ENCODE measurements around the gene CYP4A22. TPM values are rescaled to one million over a fixed set of nuclear protein-coding genes. Genes with fewer than 3 reads are reported as not detected.

The CYP4A22 gene
- total RNA-seq, 2 donors from 2014 or later = not detected

DNA sequence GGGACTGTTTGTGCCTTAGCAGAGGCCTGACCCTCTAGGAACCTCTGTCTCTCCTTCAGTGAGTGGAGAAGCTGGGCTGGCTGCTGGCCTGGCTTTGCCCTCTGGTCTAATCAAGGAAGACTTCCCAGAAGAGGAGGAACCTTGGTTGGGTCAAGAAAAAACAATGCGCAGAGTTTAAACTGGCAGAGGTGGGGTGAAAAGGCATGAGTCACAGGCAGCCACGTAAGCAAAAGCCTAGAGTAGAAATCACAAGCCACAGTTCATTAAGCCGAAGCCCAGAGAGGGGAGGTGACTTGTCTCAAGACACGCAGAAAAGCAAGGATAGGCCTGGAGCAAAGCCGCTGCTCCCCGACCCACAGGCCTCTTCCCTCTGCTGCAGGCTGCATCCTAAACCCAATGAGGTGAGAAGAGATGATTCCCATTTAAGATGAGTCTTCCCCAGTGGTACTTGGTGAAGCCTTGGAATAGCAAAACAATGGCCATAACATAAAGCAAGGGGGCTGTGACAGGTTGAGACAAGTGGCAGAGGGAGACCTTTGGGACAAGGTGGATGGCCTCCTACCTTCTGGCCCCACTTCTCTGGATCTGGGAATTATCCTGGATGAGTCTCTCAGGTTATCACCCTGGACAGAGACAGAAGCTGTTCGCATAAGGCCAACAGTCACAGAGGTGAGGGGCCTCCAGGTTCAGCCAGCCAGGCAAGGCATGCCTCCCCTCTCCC lies 44.9 kb downstream of the CYP4A22 start:
- no peaks in the 10 kb centered on the region for H3K9me3 ChIP-seq
- no peak overlapping the region for H3K27ac ChIP-seq
- TF ChIP-seq, protein P1, sequence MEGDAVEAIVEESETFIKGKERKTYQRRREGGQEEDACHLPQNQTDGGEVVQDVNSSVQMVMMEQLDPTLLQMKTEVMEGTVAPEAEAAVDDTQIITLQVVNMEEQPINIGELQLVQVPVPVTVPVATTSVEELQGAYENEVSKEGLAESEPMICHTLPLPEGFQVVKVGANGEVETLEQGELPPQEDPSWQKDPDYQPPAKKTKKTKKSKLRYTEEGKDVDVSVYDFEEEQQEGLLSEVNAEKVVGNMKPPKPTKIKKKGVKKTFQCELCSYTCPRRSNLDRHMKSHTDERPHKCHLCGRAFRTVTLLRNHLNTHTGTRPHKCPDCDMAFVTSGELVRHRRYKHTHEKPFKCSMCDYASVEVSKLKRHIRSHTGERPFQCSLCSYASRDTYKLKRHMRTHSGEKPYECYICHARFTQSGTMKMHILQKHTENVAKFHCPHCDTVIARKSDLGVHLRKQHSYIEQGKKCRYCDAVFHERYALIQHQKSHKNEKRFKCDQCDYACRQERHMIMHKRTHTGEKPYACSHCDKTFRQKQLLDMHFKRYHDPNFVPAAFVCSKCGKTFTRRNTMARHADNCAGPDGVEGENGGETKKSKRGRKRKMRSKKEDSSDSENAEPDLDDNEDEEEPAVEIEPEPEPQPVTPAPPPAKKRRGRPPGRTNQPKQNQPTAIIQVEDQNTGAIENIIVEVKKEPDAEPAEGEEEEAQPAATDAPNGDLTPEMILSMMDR (IDR thresholded peaks at IDR 0.05) = no peak
- DNase-seq (ENCODE audit: low spot score) = no peak
- no peaks in the 10 kb centered on the region for H3K36me3 ChIP-seq
- peaks cover 0 to 16% of the 10 kb centered on the region in 2 donors for H3K4me1 ChIP-seq
- H3K4me3 ChIP-seq = no peak overlapping the region
- no peaks in the 10 kb centered on the region for H3K27me3 ChIP-seq

DNA sequence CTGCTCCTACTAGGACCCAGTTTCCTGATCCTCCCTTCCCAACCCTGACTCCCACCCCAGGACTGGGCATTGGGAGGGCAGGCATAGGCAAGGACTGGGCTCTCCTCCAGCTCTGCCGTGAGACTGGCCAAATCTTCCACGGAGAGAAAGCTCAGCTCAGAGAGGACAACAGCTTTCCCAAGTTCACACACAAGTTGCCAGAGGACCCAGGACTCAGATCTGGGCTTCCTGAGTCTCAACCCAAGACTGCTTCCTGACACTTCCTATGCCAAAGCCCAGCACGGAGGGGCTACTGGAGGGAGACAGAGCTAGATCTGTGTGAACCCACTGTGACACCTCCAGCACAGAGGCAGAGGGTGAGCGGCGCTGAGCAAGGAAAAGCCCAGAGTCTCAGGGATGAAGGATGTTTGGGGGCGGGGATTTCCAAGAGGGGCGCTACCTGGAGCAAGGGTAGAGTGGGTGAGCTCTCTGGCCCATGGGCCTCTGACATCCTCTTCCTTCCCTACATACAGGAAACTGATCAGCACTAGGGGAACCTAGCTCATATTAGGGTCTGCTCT lies 45.5 kb downstream of the CYP4A22 start:
- no peak overlapping the region for H3K27ac ChIP-seq
- no peaks in the 10 kb centered on the region for H3K9me3 ChIP-seq
- no peak overlapping the region for H3K4me3 ChIP-seq
- peaks cover 0 to 16% of the 10 kb centered on the region in 2 donors for H3K4me1 ChIP-seq
- DNase-seq (ENCODE audit: low spot score) = no peak
- TF ChIP-seq, protein P1 (IDR thresholded peaks at IDR 0.05) = no peak
- no peaks in the 10 kb centered on the region for H3K36me3 ChIP-seq
- no peaks in the 10 kb centered on the region for H3K27me3 ChIP-seq

DNA sequence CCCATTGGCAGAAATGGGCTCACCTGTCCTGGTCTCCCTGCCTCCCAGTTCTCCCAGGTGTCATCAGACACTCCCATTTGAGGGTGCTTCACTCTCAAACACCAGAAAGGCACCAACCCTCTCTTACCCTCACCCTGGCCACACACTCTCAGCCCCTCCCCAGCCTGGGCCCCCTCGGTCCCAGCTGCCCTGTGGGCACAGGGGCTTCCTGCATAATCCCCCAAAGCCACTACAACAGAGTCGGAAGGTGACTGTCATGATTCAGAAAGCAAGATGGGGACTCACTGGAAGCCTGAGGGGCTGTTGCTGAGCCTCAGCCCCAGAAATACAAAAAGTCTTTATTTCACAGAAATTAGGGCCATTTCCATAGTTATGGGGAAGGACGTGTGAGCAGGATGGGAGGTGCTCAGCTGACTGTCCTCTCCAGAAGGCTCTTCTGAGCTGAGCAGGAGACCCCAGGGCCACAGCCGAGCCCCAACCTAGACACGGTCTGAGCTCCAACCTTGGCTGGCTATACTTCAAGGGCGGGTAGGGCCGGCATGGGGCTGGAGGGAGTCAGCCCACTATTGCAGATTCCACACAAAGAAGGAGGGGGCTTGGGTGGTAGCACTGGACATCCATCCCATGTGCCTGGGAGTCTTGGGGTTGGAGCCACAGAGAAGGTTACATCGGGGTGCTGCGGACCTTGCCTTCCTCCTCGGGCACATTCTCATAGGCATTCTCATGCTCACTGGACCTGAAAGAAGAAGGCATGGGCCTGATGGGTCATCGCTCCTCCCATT lies 46.3 kb downstream of the CYP4A22 start:
- Histone ChIP-seq H3K27me3 (no peaks in the 10 kb centered on the region), H3K36me3 (no peaks in the 10 kb centered on the region), H3K9me3 (no peaks in the 10 kb centered on the region), H3K4me1 (peaks cover 0 to 16% of the 10 kb centered on the region in 2 donors), H3K4me3 (no peak overlapping the region), H3K27ac (no peak overlapping the region)
- TF ChIP-seq, protein P1 (IDR thresholded peaks at IDR 0.05) = no peak
- no peak for DNase-seq (ENCODE audit: low spot score)

DNA sequence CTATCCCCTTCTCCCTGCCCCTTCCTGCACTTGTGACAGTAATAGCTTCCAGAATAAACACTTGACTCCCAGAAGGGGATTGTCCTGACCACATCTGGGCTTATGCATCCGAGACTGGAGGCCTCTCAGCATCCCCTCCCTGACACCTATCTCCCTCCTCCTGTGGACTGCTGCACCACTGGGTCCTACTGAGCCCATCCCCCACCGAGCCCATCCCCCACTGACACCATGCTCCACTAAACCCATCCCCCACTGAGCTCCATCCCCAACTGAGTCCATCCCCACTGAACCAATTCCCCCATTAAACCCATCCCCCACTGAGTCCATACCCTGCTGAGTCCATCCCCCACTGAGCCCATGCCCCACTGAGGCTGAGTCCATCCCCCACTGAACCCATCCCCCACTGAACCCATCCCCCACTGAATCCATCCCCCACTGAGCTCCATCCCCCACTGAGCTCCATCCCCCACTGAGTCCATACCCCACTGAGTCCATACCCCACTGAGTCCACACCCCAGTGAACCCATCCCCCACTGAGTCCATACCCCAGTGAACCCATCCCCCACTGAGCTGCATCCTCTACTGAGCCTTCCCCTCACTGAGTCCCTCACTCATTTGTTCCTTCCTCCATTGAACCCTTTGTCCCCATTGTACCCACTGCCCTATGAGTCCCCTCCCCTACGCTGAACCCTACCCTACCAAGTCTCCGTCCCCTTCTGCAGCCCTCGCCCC lies 47.0 kb downstream of the CYP4A22 start:
- H3K4me1 ChIP-seq = peaks cover 0 to 15% of the 10 kb centered on the region in 2 donors
- H3K4me3 ChIP-seq = no peak overlapping the region
- no peaks in the 10 kb centered on the region for H3K27me3 ChIP-seq
- no peaks in the 10 kb centered on the region for H3K36me3 ChIP-seq
- no peak for DNase-seq (ENCODE audit: low spot score)
- H3K27ac ChIP-seq = no peak overlapping the region
- no peaks in the 10 kb centered on the region for H3K9me3 ChIP-seq
- TF ChIP-seq, protein P1 (IDR thresholded peaks at IDR 0.05) = no peak

DNA sequence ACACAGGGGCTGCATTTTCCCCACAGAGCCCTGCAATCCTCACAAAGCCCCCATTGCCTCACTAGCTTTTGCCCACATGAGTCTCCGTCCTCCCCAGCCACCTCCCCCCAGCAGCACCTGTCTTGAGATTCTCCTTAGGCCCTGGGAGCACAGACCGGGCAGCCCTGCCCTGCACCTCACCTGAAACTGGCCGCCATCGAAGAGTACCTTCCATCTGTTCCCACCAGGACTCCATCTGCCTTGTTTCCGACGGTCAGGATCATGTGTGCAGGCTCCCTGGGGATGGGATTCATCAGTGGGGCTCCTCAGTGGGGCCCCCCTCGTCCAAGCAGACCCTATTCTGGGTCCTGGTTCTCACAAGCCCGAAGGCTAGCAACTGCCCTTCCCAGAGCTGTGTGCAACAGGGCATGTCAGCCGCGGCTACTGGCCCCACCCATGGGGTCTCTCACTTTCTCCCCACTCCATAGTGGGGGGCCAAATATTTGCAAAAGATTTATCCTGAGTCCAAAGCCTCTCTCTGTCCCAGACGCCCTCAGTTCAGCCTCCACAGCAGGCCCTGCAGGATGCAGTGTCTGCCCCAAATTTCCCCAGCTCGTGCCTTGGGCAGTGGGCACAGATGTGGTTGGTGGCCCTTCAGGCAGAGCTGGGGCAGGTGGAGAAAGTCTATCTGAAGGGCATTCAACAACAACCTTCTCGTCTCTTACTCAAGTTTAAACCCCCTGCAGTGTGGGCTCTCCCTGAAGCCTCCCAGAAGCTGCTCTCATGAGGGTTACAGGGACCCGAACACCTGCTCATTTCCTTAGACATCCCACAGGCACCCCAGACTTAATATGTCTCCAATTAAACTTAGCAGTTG lies 47.8 kb downstream of the CYP4A22 start:
- no peaks in the 10 kb centered on the region for H3K36me3 ChIP-seq
- H3K27ac ChIP-seq = no peak overlapping the region
- peaks cover 0 to 14% of the 10 kb centered on the region in 2 donors for H3K4me1 ChIP-seq
- H3K9me3 ChIP-seq = no peaks in the 10 kb centered on the region
- no peaks in the 10 kb centered on the region for H3K27me3 ChIP-seq
- no peak overlapping the region for H3K4me3 ChIP-seq
- TF ChIP-seq, protein P1 (IDR thresholded peaks at IDR 0.05) = no peak
- no peak for DNase-seq (ENCODE audit: low spot score)

Measured in right atrium auricular region (tissue), 2 donors.